Vagina (tissue), 2 donors: ENCODE data around the gene PCIF1.

Experiments used
- POLR2AphosphoS5 ChIP-seq, 2 donors: sonication (generic); formaldehyde crosslinking; IDR thresholded peaks; one replicate each; pipeline ENCODE4 v1.9.0; 2017; ENCODE audit warnings: antibody characterized with exemption in 2 of 2, mild to moderate bottlenecking in 2 of 2, low read depth in 1 of 2; ENCODE audit not compliant: insufficient read depth in 1 of 2
- TF ChIP-seq, protein P1 (sequence below), 3 experiments: fragments of 450-650 bp in 2 of 3; fragments of 200-600 bp in 1 of 3; sonication (generic) in 1 of 3; IDR thresholded peaks; one replicate each; pipeline ENCODE4 v1.5.1; 2017 to 2019; ENCODE audit warnings: antibody characterized with exemption in 3 of 3, mild to moderate bottlenecking in 2 of 3, moderate library complexity in 2 of 3

DNA sequence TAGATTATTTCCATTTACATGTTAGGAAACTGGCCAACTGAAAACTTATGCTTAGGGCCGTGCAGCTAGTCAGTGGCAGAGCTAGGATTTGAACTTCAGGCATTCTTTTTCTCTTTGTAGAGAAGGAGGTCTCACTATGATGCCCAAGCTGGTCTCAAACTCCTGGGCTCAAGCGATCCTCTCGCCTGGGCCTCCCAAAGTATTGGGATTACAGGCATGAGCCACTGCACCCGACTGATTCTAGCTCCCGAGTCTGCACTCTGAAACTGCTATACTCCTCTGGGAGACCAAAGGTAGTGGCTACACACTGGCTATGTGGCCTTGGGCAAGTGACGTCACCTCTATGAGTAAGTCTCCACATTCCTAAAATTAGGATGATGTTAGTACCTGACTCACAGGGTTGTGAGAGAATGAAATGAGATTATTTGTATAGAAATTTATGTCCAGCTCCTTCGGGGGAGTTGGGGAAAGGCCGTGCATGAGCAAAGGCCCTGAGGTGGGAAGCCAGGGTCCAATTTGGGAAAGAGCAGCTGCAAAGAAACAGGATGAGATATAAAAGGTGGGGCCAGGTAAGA, 28.9 kb upstream of the PCIF1 start:
- TF ChIP-seq, protein P1, sequence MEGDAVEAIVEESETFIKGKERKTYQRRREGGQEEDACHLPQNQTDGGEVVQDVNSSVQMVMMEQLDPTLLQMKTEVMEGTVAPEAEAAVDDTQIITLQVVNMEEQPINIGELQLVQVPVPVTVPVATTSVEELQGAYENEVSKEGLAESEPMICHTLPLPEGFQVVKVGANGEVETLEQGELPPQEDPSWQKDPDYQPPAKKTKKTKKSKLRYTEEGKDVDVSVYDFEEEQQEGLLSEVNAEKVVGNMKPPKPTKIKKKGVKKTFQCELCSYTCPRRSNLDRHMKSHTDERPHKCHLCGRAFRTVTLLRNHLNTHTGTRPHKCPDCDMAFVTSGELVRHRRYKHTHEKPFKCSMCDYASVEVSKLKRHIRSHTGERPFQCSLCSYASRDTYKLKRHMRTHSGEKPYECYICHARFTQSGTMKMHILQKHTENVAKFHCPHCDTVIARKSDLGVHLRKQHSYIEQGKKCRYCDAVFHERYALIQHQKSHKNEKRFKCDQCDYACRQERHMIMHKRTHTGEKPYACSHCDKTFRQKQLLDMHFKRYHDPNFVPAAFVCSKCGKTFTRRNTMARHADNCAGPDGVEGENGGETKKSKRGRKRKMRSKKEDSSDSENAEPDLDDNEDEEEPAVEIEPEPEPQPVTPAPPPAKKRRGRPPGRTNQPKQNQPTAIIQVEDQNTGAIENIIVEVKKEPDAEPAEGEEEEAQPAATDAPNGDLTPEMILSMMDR (IDR thresholded peaks at IDR 0.05): no peak
- no peak for TF ChIP-seq POLR2AphosphoS5 (IDR thresholded peaks at IDR 0.05; ENCODE audit: insufficient read depth in 1 of 2, low read depth in 1 of 2)
